Suprapubic skin (tissue), 4 donors: Measurements from ENCODE around the gene BCL2L1.

Experiments used
- CTCF ChIP-seq, 2 donors: fragments of 200-600 bp in 1 of 2; fragments of 450-650 bp in 1 of 2; sonication (generic) in 1 of 2; IDR thresholded peaks; one replicate each; pipeline ENCODE4 v1.5.1; 2016 to 2019; ENCODE audit warnings: antibody characterized with exemption in 2 of 2, mild to moderate bottlenecking in 1 of 2, moderate library complexity in 1 of 2
- POLR2A ChIP-seq, 2 donors: fragments of 450-650 bp; IDR thresholded peaks; one replicate each; pipeline ENCODE4 v1.6.1; 2017; ENCODE audit warnings: antibody characterized with exemption in 2 of 2, mild to moderate bottlenecking in 2 of 2, moderate library complexity in 2 of 2
- POLR2AphosphoS5 ChIP-seq, 3 donors: sonication (generic); formaldehyde crosslinking; IDR thresholded peaks; one replicate each; pipeline ENCODE4 v1.6.1; 2017; ENCODE audit warnings: antibody characterized with exemption in 3 of 3

DNA sequence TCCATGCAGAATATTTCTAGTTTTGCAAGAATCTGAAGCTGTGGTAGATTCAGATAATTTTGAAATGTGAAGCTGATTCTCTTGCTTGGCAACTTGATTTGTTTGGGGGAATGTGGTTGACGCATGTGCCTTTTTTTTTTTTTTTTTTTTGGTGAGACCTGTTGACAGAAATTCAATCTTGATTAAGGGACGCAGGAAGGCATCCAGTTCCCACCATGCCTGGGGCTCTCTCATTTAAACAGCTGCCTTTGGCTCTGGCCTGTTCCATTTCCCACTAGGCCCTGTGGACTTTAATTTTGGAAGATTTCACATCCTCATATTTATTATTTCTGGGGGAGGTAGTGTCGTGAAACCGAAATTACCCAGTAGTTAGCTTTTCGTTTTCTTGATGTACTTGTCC, 25.0 kb upstream of the BCL2L1 start:
- TF ChIP-seq POLR2AphosphoS5 (IDR thresholded peaks at IDR 0.05) = no peak
- TF ChIP-seq CTCF (IDR thresholded peaks at IDR 0.05) = no peak
- TF ChIP-seq POLR2A (IDR thresholded peaks at IDR 0.05) = no peak
